GM23248 (cell line): ENCODE data around the gene ZBTB16. TPM values are rescaled to one million over a fixed set of nuclear protein-coding genes. Genes with fewer than 3 reads are reported as not detected.

Experiments used
- DNase-seq: peaks from one replicate; pipeline ENCODE4 v3.0.0-alpha.2; 2015
- H2AFZ ChIP-seq: fragments of 200-600 bp; sonication (generic); 2 replicates; pipeline ENCODE4 v1.6.1; 2016; ENCODE audit warnings: antibody characterized with exemption
- H3F3A ChIP-seq: fragments of 200-600 bp; sonication (generic); 2 replicates; pipeline ENCODE4 v1.6.1; 2016; ENCODE audit warnings: mild to moderate bottlenecking, antibody characterized with exemption, mixed run types; ENCODE audit not compliant: insufficient read depth
- H3K27ac ChIP-seq: fragments of 200-600 bp; sonication (generic); 2 replicates; pipeline ENCODE4 v1.5.1; 2016; ENCODE audit warnings: mild to moderate bottlenecking
- H3K27me3 ChIP-seq: fragments of 200-600 bp; sonication (generic); replicated peaks from 2 replicates; pipeline ENCODE4 v1.6.1; 2016; ENCODE audit warnings: mild to moderate bottlenecking; ENCODE audit not compliant: insufficient read depth
- H3K36me3 ChIP-seq: fragments of 200-600 bp; sonication (generic); 2 replicates; pipeline ENCODE4 v1.6.1; 2016; ENCODE audit warnings: low read depth, mild to moderate bottlenecking
- H3K4me1 ChIP-seq: fragments of 200-600 bp; sonication (generic); 2 replicates; pipeline ENCODE4 v1.6.1; 2016; ENCODE audit warnings: mild to moderate bottlenecking; ENCODE audit not compliant: insufficient read depth
- H3K4me2 ChIP-seq: fragments of 200-600 bp; sonication (generic); one replicate; pipeline ENCODE4 v1.6.1; 2016; ENCODE audit warnings: mild to moderate bottlenecking; ENCODE audit not compliant: unreplicated experiment
- H3K4me3 ChIP-seq: fragments of 200-600 bp; sonication (generic); 2 replicates; pipeline ENCODE4 v1.5.1; 2016; ENCODE audit warnings: mild to moderate bottlenecking
- H3K79me2 ChIP-seq: fragments of 200-600 bp; sonication (generic); 2 replicates; pipeline ENCODE4 v1.6.1; 2016; ENCODE audit warnings: mild to moderate bottlenecking; ENCODE audit not compliant: insufficient read depth
- H3K9ac ChIP-seq: fragments of 200-600 bp; sonication (generic); 2 replicates; pipeline ENCODE4 v1.6.1; 2016; ENCODE audit warnings: mild to moderate bottlenecking
- H3K9me2 ChIP-seq: fragments of 200-600 bp; sonication (generic); 2 replicates; pipeline ENCODE4 v1.6.1; 2016; ENCODE audit warnings: mixed run types, mild to moderate bottlenecking, moderate library complexity; ENCODE audit not compliant: insufficient read depth
- H3K9me3 ChIP-seq: fragments of 200-600 bp; sonication (generic); one replicate; pipeline ENCODE4 v1.6.1; 2017; ENCODE audit warnings: low read depth
- H4K20me1 ChIP-seq: fragments of 200-600 bp; sonication (generic); 2 replicates; pipeline ENCODE4 v1.6.0; 2016; ENCODE audit not compliant: insufficient read depth
- EZH2 ChIP-seq: fragments of 200-600 bp; sonication (generic); IDR thresholded peaks from 2 replicates; pipeline ENCODE4 v1.6.1; 2018; ENCODE audit warnings: antibody characterized with exemption, mild to moderate bottlenecking; ENCODE audit not compliant: insufficient read depth, poor library complexity, severe bottlenecking
- EZH2phosphoT487 ChIP-seq: fragments of 200-600 bp; sonication (generic); IDR thresholded peaks from 2 replicates; pipeline ENCODE4 v1.6.1; 2018; ENCODE audit warnings: antibody characterized with exemption, moderate library complexity, mild to moderate bottlenecking, low read depth; ENCODE audit not compliant: insufficient read depth
- WGBS, 2 experiments: methylation state at CpG; one replicate each; pipeline ENCODE4 v1.1.6; 2015 to 2017; ENCODE audit warnings: low lambda C conversion rate in 2 of 2, low coverage in 1 of 2; ENCODE audit errors: missing lambda C conversion rate in 2 of 2; 5-methylcytosine and 5-hydroxymethylcytosine counted together
- in situ Hi-C: fragments of 300-500 bp; cut with MboI; formaldehyde crosslinking; loops from 2 replicates; pipeline ENCODE4 v1.15.0; 2020
- polyA plus RNA-seq: library from polyadenylated mRNA; unstranded; fragments of >200 nt; fragmentation: Nextera tagmentation; extraction: Ambion mirVana; gene quantifications from 2 replicates; pipeline ENCODE4 v1.2.1, GENCODE V29; 2016
- total RNA-seq: library from RNA; depleted of rRNA; stranded (reverse); fragments of >200 nt; shearing (Covaris generic); gene quantifications from 2 replicates; pipeline ENCODE4 v1.2.3, GENCODE V29; 2014

Gene ZBTB16
- total and polyA plus RNA-seq, 2 experiments from 2014 or later, result not detected

GRCh38 chr11:114277637-114278341, 218.3 kb downstream of the ZBTB16 start:
- peaks cover 18% of the 10 kb centered on the region for H3K4me1 ChIP-seq
- TF ChIP-seq EZH2, result no peak
- no peak for TF ChIP-seq EZH2phosphoT487
- H3K27me3 ChIP-seq, result peaks cover 42% of the 10 kb centered on the region

GRCh38 chr11:114278342-114279065, 219.0 kb downstream of the ZBTB16 start:
- WGBS, 2 experiments, result 56 to 69% methylated on average over 4 of the region's 4 CpGs
- H3K27ac ChIP-seq, result no peak overlapping the region
- peaks cover 18% of the 10 kb centered on the region for H3K4me1 ChIP-seq
- TF ChIP-seq EZH2 (no peak), EZH2phosphoT487 (no peak)
- no peaks in the 10 kb centered on the region for H3K36me3 ChIP-seq
- no peak overlapping the region for H2AFZ ChIP-seq
- no peaks in the 10 kb centered on the region for H4K20me1 ChIP-seq
- H3K4me3 ChIP-seq, result no peak overlapping the region
- in situ Hi-C loops, result no loop called here
- no peaks in the 10 kb centered on the region; the same call in 1 of the 2 replicates for H3K79me2 ChIP-seq
- H3F3A ChIP-seq, result peaks cover 4% of the 10 kb centered on the region; the same call in 1 of the 2 replicates
- no peak for DNase-seq
- H3K9me3 ChIP-seq, result no peaks in the 10 kb centered on the region
- peaks cover 36% of the 10 kb centered on the region for H3K27me3 ChIP-seq
- no peaks in the 10 kb centered on the region for H3K9me2 ChIP-seq
- no peak overlapping the region for H3K4me2 ChIP-seq
- no peak overlapping the region for H3K9ac ChIP-seq

More at GRCh38 chr11:114277637-114278341, 218.3 kb downstream of the ZBTB16 start:
- no peak overlapping the region for H3K9ac ChIP-seq
- H3K79me2 ChIP-seq, result no peaks in the 10 kb centered on the region; the same call in 1 of the 2 replicates
- no peak overlapping the region for H3K4me3 ChIP-seq
- H3F3A ChIP-seq, result peaks cover 4% of the 10 kb centered on the region; the same call in 1 of the 2 replicates
- no peaks in the 10 kb centered on the region for H3K9me3 ChIP-seq
- H3K36me3 ChIP-seq, result no peaks in the 10 kb centered on the region
- in situ Hi-C loops, result no loop called here
- 74 to 76% methylated on average over 11 of the region's 11 CpGs for WGBS, 2 experiments
- no peak overlapping the region for H2AFZ ChIP-seq
- H3K27ac ChIP-seq, result no peak overlapping the region
- H3K4me2 ChIP-seq, result no peak overlapping the region
- DNase-seq, result no peak
- no peaks in the 10 kb centered on the region for H4K20me1 ChIP-seq
- H3K9me2 ChIP-seq, result no peaks in the 10 kb centered on the region

GRCh38 chr11:114279792-114280546, 220.5 kb downstream of the ZBTB16 start:
- Histone ChIP-seq H3K9me3 (no peaks in the 10 kb centered on the region), H3K36me3 (no peaks in the 10 kb centered on the region), H3K27ac (peak overlapping the region; percentile 45), H3K9me2 (no peaks in the 10 kb centered on the region), H3F3A (peaks cover 6% of the 10 kb centered on the region), H2AFZ (0 out of 2 replicates have a peak overlapping the region, but pooled peaks have one; percentile 18), H3K4me3 (no peak overlapping the region), H3K9ac (peak overlapping the region; percentile 10; the same call in 1 of the 2 replicates), H3K4me2 (peak overlapping the region; percentile 27), H3K27me3 (peaks cover 22% of the 10 kb centered on the region; the same call in 1 of the 2 replicates), H3K79me2 (no peaks in the 10 kb centered on the region; the same call in 1 of the 2 replicates), H3K4me1 (peaks cover 28% of the 10 kb centered on the region), H4K20me1 (no peaks in the 10 kb centered on the region)
- TF ChIP-seq EZH2phosphoT487, result no peak
- TF ChIP-seq EZH2, result no peak
- 36 to 41% methylated on average over 9 of the region's 9 CpGs for WGBS, 2 experiments
- peak; percentile 83 for DNase-seq
- in situ Hi-C loops, result no loop called here

- Histone ChIP-seq H4K20me1 (no peaks in the 10 kb centered on the region), H3F3A (peaks cover 12% of the 10 kb centered on the region), H3K79me2 (no peaks in the 10 kb centered on the region; the same call in 1 of the 2 replicates), H3K4me2 (peak overlapping the region; percentile 27), H3K4me1 (peaks cover 35% of the 10 kb centered on the region), H2AFZ (peak overlapping the region; percentile 77), H3K9me3 (no peaks in the 10 kb centered on the region), H3K9me2 (no peaks in the 10 kb centered on the region), H3K4me3 (no peak overlapping the region), H3K36me3 (no peaks in the 10 kb centered on the region), H3K9ac (peak overlapping the region; percentile 66), H3K27ac (peak overlapping the region; percentile 37), H3K27me3 (peaks cover 14% of the 10 kb centered on the region; the same call in 1 of the 2 replicates)
- TF ChIP-seq EZH2phosphoT487 (no peak), EZH2 (no peak)
- 29 to 34% methylated on average over 6 of the region's 6 CpGs for WGBS, 2 experiments
- DNase-seq, result peak; percentile 92
- in situ Hi-C loops, result no loop called here
Observed at GRCh38 chr11:114280696-114281095, 221.2 kb downstream of the ZBTB16 start.
